OCI-M1 (cell line): ENCODE measurements around the gene TCF7L1.
"Not testable (repeated sequence)": the region's sequence is repeated elsewhere in the genome, so short reads cannot be mapped to it uniquely, and the experiment has no call there.

Experiments
- DNase-seq: peaks from one replicate; lab custom pipeline; 2025; lab: John Stamatoyannopoulos, UW

The TCF7L1 gene

DNA sequence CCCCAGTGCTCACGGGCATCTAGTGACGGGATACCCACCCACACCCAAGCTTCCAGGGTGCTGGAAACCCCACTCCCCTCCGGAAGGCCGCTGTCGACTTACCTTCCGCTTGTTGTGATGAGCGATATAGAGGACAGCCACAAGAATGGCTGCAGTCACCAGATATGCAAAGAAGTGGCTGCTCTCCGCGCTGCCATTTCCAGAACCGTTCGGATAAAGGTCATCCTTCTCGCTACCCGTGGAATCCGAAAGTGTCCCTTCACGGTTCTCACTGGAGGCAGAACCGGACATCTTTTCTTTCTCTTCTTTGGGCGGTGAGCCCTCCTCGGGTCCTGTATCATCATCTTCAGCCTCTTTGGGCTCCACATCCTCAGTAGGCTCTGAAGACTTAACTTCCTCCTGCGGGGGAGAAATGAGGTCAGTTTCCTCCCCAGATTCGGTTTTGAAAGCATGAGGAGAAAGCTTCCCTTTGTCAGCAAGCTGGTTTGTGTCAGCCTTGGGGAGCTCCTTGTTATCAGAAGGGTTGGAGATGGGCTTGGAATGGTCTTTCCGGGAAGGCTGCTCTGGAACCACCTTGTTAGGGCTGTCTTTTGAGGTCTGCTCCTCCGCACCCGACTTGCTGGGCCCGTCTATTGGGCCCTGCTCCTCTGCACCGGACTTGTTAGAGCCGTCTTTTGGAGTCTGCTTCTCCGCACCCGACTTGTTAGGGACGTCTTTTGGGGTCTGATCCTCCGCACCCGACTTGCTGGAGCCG, 193.4 kb downstream of the TCF7L1 start:
- DNase-seq = peak; percentile 72

DNA sequence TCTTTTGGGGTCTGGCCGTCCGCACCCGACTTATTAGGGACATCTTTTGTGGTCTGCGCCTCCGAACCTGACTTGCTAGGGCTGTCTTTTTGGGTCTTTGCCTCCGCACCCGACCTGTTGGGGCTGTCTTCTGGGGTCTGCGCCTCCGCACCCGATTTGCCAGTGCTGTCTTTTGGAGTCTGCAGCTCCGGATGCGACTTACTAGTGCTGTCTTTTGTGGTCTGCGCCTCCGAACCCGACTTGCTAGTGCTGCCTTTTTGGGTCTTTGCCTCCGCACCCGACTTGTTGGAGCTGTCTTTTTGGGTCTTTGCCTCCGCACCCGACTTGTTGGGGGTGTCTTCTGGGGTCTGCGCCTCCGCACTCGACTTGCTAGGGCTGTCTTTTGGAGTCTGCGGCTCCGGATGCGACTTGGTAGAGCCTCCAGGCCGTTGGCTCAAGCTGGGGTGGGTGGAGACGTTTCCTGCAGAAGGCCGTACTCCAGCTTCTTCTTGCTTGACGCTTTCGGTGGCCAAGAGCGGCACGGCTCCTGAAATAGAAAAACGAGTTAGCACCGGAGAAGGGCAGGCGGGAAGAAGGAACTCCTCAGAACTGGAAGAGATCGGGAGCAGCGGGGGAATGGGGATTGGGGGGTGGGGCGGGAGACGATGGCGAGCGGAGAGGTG, 194.1 kb downstream of the TCF7L1 start:
- peak; percentile 37 for DNase-seq

DNA sequence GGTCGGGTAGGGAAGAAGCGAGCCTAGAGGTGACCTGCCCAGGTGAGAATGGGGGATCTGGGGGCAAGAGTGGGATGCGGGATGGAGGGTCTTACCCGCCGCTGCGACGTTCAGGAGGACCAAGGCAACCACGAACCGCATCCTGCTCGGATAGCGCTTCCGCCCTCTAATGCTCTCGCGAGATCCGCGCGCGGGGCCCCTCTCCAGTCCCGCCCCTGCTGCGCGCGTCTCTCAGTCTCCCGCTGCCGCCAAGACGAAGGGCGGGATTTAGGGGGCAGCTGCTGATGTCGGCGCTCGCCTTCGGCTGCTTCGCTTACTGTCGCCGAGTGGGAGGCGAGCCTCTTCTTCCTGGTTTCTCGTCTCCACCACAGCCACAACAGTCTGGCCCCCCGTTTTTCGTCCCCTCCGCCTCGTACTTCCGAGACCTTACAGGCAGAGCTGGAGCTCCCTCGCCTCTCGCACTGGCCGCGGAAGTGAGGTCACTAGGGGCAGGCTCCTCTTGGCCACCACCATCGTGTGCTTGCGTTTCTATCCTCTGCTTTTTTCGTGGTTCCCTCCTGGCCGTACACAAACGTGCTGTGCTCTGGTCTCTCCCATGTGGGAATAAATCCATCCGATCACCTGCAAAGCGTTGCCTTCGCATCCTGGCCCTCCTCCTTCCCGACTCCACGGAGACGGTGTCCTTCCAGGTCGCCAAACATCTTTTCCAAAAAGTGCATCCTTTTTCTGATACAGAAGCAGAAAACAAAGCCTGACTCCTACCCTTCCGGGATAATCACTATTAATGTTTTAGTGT, 194.8 kb downstream of the TCF7L1 start, which contains the start of gene TGOLN2:
TGOLN2 (minus strand) TSS at position 168 of the 796 bp plus-strand sequence; CDS start at position 141, 27 bp downstream.
- DNase-seq = peak; percentile 91

DNA sequence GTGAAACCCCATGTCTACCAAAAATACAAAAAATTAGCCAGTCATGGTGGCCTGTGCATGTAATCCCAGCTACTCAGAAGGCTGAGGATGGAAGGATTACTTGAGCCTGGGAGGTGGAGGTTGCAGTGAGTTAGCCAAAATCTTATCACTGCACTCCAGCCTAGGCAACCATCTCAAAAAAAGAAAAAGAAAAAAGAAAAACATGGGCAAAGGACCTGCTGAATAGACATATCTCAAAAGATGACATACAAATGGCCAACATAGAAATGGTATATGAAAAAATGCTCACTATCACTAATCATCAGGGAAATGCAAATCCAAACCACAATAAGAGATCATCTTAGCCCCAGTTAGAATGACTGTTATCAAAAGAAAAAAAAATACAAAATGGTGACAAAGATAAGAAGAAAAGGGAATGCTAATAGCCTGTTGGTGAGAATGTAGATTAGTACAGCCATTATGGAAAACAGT, 196.0 kb downstream of the TCF7L1 start:
- peak; percentile 65 for DNase-seq

DNA sequence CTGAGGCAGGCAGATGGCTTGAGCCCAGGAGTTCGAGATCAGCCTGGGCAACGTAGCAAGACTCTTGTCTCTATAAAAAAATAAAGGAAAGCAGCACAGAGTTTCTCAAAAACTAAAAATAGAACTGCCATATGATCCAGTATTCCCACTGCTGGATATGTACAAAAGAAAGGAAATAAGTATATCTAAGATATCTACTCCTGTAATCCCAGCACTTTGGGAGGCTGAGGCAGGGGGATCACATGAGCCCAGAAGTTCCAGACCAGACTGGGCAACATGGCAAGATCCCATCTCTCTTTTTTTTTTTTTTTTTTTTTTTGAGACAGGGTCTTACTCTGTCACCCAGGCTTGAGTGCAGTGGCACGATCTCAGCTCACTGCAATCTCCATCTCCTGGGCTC, 196.5 kb downstream of the TCF7L1 start:
- not testable (repeated sequence) for DNase-seq

DNA sequence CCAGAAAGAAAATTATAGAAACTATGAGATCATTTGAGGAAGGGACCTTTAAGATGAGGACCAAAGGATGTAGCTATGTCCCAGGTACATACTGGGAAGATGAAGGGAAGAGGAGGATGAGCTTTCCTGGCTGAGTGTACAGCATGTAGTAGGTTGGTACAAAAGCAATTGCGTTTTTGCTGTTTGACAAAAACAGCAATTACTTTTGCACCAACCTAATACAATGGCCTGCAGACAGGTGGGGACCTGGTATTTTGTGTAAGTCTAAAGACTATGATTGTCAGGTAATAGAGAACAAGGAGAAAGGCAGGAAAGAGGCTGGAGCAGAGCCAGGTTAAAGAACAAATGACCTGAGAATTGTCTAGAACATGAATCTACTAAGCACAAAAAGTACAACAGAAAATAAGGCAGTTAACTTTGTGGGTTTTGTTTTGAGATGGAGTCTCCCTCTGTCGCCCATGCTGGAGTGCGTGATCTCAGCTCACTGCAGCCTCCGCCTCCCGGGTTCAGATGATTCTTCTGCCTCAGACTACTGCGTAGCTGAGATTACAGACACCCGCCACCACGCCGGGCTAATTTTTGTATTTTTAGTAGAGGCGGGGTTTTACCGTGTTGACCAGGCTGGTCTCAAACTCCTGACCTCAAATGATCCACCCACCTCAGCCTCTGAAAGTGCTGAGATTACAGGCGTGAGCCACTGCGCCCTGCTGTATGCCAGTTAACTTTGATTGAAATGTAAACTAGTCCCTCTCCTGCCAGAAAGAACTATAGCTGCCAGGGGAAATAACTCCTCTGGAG, 197.8 kb downstream of the TCF7L1 start:
- no peak for DNase-seq

DNA sequence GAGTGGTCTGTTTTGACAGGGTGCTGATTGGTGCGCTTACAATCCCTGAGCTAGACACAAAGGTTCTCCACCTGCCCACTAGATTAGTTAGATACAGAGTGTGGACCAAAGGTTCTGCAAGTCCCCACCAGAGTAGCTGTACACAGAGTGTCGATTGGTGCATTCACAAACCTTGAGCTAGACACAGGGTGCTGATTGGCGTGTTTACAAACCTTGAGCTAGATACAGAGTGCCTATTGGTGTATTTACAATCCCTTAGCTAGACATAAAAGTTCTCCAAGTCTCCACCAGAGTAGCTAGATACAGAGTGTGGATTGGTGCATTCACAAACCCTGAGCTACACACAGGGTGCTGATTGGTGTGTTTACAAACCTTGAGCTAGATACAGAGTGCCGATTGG, 200.7 kb downstream of the TCF7L1 start:
- DNase-seq = not testable (repeated sequence)

DNA sequence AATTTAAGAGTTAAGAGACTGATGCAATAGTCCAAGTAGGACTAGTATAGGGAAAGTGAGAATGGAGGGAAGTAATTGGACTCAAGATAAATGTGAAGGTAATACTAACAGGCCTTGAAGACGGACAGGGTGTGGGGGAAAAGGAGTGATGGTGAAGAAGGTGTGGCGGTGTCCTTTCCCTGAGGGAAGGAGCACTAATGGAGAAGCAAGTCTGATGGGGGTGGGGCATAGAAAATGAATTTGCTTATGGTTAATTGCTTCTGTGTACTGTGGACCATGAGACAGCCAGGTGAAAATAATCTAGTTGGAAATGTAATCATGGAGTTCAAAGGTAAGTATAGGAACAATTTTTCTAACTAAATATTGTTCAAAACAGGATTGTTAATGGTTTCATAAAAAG, 201.7 kb downstream of the TCF7L1 start:
- DNase-seq = no peak

DNA sequence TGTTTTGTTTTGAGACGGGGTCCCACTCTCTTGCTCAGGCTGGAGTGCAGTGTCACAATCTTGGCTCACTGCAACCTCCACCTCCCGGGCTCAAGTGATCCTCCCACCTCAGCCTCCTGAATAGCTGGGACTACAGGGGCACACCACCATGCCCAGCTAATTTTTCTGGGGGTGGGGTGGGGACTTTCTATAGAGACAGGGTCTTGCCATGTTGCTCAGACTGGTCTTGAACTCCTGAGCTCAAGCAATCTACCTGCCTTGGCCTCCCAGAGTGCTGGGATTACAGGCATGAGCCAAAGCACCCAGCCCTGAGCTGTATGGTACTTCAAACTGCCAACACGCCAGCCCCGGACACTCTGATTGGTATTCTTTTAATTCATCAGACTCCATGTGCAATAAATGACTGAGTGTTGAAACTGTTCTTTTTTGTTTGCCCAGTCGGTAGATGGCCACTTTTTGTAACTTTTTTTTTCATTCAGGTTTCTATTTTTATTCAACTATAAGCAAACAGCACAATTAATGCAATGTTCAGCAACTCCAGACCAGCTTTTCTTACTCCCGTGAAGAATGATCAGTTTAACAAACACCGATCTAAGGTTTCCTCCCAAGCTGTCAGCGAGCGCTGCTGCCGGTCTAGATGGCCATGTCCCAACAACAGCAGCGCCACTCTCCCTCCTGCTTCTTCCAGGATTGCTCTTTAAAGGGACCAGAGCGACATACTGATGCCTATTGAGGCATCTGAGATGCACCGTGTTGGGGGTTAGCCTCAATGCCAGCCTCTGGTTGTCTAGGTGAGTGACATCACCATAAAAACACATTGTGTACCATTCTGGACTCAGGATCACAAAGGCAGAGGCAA, 207.1 kb downstream of the TCF7L1 start:
- DNase-seq = no peak

DNA sequence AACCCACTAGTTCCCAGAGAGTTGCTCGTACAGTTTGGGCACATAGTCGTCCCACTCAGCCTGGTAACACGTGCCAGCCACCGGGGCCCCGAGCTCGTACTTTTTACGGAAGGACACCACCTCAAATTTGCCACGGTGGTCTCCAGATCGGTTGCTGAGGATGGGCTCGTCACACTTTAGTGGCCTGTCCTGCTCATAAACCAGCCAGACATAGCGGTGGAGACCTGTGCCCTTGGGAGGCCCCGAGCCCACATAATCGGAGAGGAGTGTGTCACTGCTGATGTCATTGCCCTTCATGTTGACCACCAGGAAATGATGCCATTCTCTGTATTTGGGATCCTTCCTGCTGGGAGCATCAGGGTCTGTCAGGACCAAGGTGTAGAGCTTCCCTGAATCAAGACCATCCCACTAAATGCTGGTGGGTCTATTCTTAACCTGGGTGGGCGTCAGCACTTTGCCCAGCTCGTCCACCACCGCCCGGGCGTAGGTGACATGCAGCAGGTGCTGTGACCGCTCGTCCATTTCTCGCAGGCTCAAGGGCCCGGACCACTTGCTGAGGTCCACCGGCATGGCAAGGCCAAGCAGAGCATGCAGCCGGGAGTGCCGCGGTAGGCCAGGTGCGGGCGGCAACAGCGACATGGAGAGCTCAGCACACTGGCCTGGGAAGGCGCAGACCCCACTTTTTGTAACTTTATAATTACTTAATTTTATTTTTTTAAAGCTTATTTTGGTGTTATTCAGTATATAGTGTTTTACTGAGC, 208.3 kb downstream of the TCF7L1 start:
- no peak for DNase-seq

DNA sequence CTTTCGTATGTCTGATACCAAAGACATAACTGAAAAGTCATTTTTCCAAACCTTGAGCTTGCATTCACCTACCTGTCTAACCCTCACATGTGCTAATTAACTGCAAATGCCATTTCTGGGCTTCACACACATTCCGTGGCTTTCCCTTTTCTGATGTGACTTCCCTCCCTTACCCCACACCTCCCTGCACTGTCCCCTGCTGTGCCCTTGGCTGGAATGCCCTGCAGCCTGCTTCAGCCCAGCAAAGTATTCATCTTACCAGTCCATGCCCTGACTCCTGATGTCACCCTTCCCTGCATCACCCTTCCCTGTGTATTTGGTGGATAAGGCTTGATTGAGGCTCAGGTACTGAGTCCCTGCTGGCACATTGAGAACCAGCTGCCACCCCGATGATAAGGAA, 209.0 kb downstream of the TCF7L1 start:
- DNase-seq = no peak

DNA sequence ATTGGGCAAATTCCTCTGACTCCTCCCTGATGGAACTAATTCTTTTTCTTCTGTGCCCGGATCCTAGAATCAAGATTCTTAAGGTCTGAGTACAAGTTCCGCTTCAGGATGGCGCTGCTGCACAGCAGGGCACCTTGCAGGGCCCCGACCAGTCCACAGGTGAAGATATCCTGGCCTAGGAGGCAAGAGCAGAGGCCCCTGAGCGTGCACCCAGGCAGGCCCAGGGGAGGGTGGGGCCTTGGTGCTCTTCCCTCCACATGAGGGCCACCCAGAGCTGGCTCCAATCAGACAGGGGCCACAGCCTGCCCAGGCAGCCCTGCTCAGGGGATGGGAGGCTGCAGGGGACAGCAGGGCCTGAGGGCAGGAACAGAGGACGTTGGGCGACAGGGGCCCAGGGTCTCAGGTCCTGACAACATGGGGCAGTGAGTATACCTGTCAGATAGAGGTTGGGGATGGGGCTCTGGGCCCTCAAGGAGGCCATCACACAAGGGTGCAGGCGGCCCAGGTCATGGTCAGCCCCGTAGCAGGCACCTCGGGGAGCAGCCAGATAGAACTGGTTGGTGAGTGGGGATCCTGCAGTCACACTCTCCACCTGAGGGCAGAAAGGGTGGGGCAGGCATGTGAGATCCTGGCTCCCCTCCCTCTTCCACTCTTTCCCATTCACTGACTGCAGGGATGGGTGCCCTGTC, 210.2 kb downstream of the TCF7L1 start:
- not testable (repeated sequence) for DNase-seq

DNA sequence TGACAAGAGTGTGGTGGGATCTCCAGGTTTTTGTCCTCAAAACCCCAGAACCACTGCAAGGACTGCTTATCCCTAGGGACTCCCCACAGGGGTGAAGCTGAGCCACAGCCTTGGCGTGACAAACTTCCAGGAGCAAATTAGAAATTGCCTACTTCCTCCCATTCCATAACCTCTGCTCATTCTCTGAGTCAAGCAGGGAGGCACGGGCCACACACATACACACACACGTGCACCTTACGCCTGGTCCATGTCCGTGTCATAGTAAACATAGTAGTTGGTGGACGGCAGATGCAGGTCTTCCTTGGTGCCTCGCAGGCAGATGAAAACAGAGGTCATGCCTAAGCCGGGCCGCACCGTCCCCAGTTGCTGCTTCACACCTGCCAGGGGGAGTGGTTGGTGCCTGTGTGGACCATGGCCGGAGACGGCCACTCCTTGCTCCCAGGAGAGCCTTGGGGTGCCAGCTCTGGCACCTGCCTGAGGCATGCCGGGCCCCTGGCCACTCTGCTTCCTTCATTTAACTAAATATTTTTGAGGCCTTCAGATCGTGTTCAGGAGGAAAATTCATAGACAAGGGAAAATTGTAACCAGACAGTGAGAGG, 211.3 kb downstream of the TCF7L1 start:
- no peak for DNase-seq

DNA sequence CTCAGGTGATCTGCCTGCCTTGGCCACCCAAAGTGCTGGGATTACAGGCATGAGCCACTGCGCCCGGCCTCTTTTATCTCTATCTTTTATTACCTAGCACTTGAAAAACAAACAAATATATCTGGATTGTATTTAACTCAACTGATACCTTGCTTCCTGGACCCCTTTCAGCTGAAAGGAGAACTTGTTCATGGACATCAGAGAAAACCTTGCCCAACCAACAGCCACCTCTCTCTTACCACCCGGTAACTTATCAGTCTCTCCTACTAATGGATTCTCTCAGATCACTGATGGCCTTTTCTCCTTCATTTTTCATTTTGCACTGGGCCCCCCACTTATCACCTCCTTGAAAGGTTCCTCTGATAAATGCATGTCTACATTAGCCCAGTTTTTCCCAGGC, 214.4 kb downstream of the TCF7L1 start:
- no peak for DNase-seq

DNA sequence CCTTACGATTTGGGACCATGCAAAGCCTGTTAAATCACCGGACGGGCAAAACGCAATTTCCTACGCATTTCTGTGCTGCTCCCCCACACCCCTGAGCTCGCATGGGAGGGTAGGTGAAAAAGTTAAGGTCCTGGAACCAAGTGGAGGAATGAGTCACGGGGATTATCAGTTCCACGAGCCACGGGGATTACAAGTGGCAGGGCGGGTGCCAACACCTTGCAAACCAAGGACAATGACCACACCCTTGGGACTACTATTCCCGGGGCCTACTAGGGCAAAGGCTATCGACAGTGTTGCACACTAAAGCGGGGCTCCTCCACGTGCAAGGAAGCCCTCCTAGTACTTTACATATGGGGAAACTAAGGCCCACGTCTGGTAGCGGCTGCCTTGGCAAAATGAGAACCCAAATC, 220.7 kb downstream of the TCF7L1 start:
- DNase-seq = peak; percentile 38

DNA sequence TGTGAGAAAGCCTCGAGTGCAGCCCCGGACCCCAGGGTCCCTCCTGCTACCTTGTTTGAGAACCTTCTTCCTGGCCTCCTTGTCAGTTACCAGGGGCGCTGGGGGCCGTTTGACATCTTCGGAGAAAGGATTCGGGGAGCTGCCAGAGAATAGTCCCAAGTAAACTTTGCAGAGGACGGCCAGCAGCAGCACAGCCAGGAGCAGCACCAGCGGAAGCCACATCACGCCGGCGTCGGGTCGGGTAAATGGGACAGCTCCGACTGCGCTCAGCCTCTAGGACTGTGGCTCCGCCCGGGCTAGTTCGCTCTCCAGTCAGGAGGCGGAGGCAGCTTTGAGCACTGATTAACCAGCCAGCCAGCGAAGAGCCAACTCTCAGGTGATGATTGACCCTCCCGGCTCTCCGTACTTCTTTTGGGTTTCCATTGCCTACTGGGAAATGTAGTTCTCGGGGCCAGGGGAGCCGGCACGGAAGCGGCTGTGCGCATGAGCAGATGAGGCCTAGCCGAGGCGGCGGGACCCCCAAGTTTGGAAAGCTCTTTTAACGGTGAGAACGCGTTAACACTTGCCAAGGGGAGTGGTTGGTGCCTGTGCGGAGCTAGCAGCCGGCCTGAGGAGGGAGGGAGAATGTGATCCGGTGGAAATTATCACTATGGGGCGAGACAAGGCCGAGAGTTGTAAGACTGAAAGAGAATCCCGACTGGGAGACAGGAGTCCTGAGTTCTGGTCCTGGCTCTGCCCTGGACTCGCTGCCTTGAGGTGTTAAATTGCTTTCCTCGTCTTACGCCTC, 221.3 kb downstream of the TCF7L1 start, which contains the start of the genes ELMOD3 and RETSAT:
ELMOD3 (plus strand) TSS at position 484 of the 787 bp plus-strand sequence. CDS start 2,430 bp downstream, outside the sequence.
RETSAT (minus strand) TSS at position 243 of the 787 bp plus-strand sequence; CDS start at position 222, 21 bp downstream.
- peak; percentile 97 for DNase-seq

DNA sequence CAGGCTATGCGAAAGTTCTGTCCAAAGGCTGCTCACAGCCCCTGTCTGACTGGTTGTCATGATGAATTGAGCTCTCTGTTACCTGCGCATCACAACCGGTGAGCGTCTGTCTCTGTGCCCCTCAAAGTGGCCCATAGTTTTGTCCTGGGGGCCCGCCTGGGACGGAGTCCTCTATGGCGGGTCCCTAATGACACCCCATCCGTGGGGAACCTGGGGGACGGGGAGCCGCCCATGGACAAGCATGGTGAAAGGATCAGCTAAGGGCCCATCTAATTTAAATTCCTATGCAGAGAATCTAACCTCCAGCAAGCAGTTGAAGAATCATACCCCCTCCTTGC, 221.8 kb downstream of the TCF7L1 start:
- no peak for DNase-seq

DNA sequence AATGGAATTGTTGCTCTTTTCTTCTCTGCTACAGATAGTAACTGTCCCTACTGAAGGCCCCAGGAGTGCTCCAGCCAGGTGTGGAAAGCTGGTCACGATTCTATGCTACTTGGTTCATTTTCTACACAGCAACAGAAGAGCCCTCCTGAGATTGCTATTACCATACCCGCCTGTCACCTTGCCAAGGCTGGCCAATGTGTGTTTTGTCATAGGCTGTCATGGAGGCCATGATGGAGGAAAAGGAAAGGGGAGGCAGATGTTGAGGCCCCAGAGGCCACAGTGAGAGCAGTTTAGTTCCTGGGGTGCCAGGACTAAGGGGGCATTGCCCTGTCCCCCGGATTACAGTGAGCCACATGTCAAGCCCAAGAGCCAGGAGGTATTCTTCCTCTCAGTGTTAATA, 222.3 kb downstream of the TCF7L1 start:
- no peak for DNase-seq
